AG04450 (cell line): ENCODE data around the gene RHOA. TPM values are rescaled to one million over a fixed set of nuclear protein-coding genes. Genes with fewer than 3 reads are reported as not detected.
"Not testable (repeated sequence)": the region's sequence is repeated elsewhere in the genome, so short reads cannot be mapped to it uniquely, and the experiment has no call there.

Experiments used
- CTCF ChIA-PET: fragments of 300-600, 350-600 bp; formaldehyde crosslinking; extraction: SDS; loops from one replicate; lab custom pipeline; 2022; ENCODE audit warnings: antibody characterized with exemption, inconsistent platforms; lab: Charles Lee
- POLR2A ChIA-PET: fragments of 350-600 bp; formaldehyde crosslinking; extraction: SDS; loops from one replicate; lab custom pipeline; 2021; ENCODE audit warnings: antibody characterized with exemption, inconsistent platforms; lab: Yijun Ruan, JAX
- DNase-seq: peaks from one replicate; pipeline ENCODE4 v3.0.0-alpha.2; 2011; ENCODE audit warnings: low read depth, low spot score
- H3K27ac ChIP-seq: one replicate; pipeline ENCODE4 v1.5.1; 2012; ENCODE audit warnings: low read depth, low read length, control low read depth
- H3K27me3 ChIP-seq: one replicate; pipeline ENCODE4 v1.6.0; 2012; ENCODE audit warnings: low read length; ENCODE audit not compliant: control insufficient read depth, insufficient read depth
- H3K4me3 ChIP-seq: 2 replicates; pipeline ENCODE4 v1.5.1; 2011; ENCODE audit warnings: mild to moderate bottlenecking, low read depth, low read length, control low read depth
- H3K9me3 ChIP-seq: 2 replicates; pipeline ENCODE4 v1.5.1; 2012; ENCODE audit warnings: low read length; ENCODE audit not compliant: control insufficient read depth, insufficient read depth
- CTCF ChIP-seq: IDR thresholded peaks from 2 replicates; pipeline ENCODE4 v1.5.1; 2011; ENCODE audit warnings: low read depth, low read length, control low read depth, inconsistent platforms
- polyA plus RNA-seq: library from polyadenylated mRNA; depleted of rRNA; stranded (reverse); fragments of >200 nt; gene quantifications from 2 replicates; pipeline ENCODE4 v1.2.3, GENCODE V29; 2011

Gene RHOA
- polyA plus RNA-seq, 1 experiment = 505 TPM

GRCh38 chr3:49399461-49399860 lies 12.3 kb downstream of the RHOA start:
- Histone ChIP-seq H3K9me3 (no peaks in the 10 kb centered on the region), H3K27me3 (no peaks in the 10 kb centered on the region), H3K4me3 (no peak overlapping the region), H3K27ac (no peak overlapping the region)
- no peak for TF ChIP-seq CTCF
- ChIA-PET POLR2A (interaction anchor here (0.7 kb wide), 2 partner anchors 70 to 211 kb away, joined by 5 to 8 read pairs; partner anchors contain the start of gene DAG1), CTCF (no interaction called here)
- no peak for DNase-seq

- ChIA-PET CTCF (no interaction called here), POLR2A (interaction anchor here (1.4 kb wide), 1 partner anchor 14 kb away, joined by 6 read pairs; the partner anchor contains the start of gene RHOA)
- TF ChIP-seq CTCF = no peak
- Histone ChIP-seq H3K27me3 (no peaks in the 10 kb centered on the region), H3K4me3 (no peak overlapping the region), H3K27ac (no peak overlapping the region), H3K9me3 (no peaks in the 10 kb centered on the region)
- no peak for DNase-seq
Observed at GRCh38 chr3:49397470-49397869, 14.3 kb downstream of the RHOA start.

GRCh38 chr3:49391310-49391709 lies 20.5 kb downstream of the RHOA start:
- CTCF ChIA-PET, H3K4me3 ChIP-seq, DNase-seq, H3K9me3 ChIP-seq, H3K27me3 ChIP-seq, H3K27ac ChIP-seq: not testable (repeated sequence)
- POLR2A ChIA-PET = interaction anchor here (0.7 kb wide), 2 partner anchors 26 to 39 kb away, joined by 5 to 7 read pairs; no protein-coding TSS in a partner anchor

GRCh38 chr3:49389297-49389696 lies 22.5 kb downstream of the RHOA start:
- ChIA-PET CTCF (interaction anchor here (1.8 kb wide), 1 partner anchor 49 kb away, joined by 6 read pairs; the partner anchor contains the start of gene USP4), POLR2A (interaction anchor here (0.6 to 0.7 kb wide), 3 partner anchors 21 to 368 kb away, joined by 3 to 5 read pairs (median 3); no protein-coding TSS in a partner anchor)
- DNase-seq = no peak
- no peak overlapping the region for H3K27ac ChIP-seq
- no peaks in the 10 kb centered on the region for H3K27me3 ChIP-seq
- TF ChIP-seq CTCF = no peak
- no peaks in the 10 kb centered on the region for H3K9me3 ChIP-seq
- no peak overlapping the region for H3K4me3 ChIP-seq

GRCh38 chr3:49388289-49388820 lies 23.4 kb downstream of the RHOA start:
- no peak for TF ChIP-seq CTCF
- no peaks in the 10 kb centered on the region for H3K9me3 ChIP-seq
- DNase-seq = no peak
- no peak overlapping the region for H3K4me3 ChIP-seq
- ChIA-PET POLR2A (interaction anchor here (0.7 to 0.9 kb wide), 2 partner anchors 24 to 368 kb away, joined by 3 read pairs; partner anchors contain the start of genes RHOA and TCTA), CTCF (interaction anchor here (1.8 kb wide), 1 partner anchor 48 kb away, joined by 6 read pairs; the partner anchor contains the start of gene USP4)
- H3K27me3 ChIP-seq = no peaks in the 10 kb centered on the region
- H3K27ac ChIP-seq = no peak overlapping the region
